ENCODE data around the gene WIPI1. TPM values are rescaled to one million over a fixed set of nuclear protein-coding genes. Genes with fewer than 3 reads are reported as not detected.
A peak's percentile ranks its signal among the peaks of the same experiment; 100 is the strongest.

WIPI1 gene
- total and polyA plus RNA-seq, 2 of the 13 experiments (the other 11 are each of a cell fraction or from before 2014, with no cell fraction given) = 29.4 to 141 TPM

GRCh38 chr17:68457539-68458259 lies 403 bp upstream of the WIPI1 start (continued):
- TF ChIP-seq TFDP1 (CRISPR knock-in tag; IDR thresholded peaks at IDR 0.05; ENCODE audit: borderline replicate concordance) (peak; percentile 83; the same call in 1 of the 2 replicates), E2F2 (CRISPR knock-in tag; IDR thresholded peaks at IDR 0.05; ENCODE audit: borderline replicate concordance) (no peak; the same call in 1 of the 2 replicates), IRX3 (CRISPR knock-in tag; IDR thresholded peaks at IDR 0.05; ENCODE audit: borderline replicate concordance, low read depth) (no peak), ZNF547 (CRISPR knock-in tag; IDR thresholded peaks at IDR 0.05) (peak; percentile 76), MIER3 (CRISPR knock-in tag; IDR thresholded peaks at IDR 0.05; ENCODE audit: borderline replicate concordance) (0 out of 2 replicates have a peak, but pooled peaks have one; percentile 67), CBFB (CRISPR knock-in tag; IDR thresholded peaks at IDR 0.05) (peak; percentile 64), AKNA (CRISPR knock-in tag; IDR thresholded peaks at IDR 0.05; ENCODE audit: borderline replicate concordance) (no peak), ATF3 (CRISPR knock-in tag; IDR thresholded peaks at IDR 0.05) (peak; percentile 74; the same call in 1 of the 2 replicates), ETV6 (CRISPR knock-in tag; conservative IDR thresholded peaks at IDR 0.05) (0 out of 2 replicates have a peak, but pooled peaks have one; percentile 18), E2F5 (CRISPR knock-in tag; conservative IDR thresholded peaks at IDR 0.05) (peak; percentile 76; the same call in 1 of the 2 replicates), ZMYM4 (CRISPR knock-in tag; IDR thresholded peaks at IDR 0.05) (peak; percentile 95), TEAD3 (CRISPR knock-in tag; optimal IDR thresholded peaks at IDR 0.05; ENCODE audit: borderline replicate concordance) (peak; percentile 96), BORCS8-MEF2B (CRISPR knock-in tag; IDR thresholded peaks at IDR 0.05) (peak; percentile 59; the same call in 1 of the 2 replicates), ZNF501 (CRISPR knock-in tag; IDR thresholded peaks at IDR 0.05) (peak; percentile 71; the same call in 1 of the 2 replicates), ARID3A (IDR thresholded peaks at IDR 0.05; ENCODE audit: low read depth, low read length) (no peak; the same call in 1 of the 2 replicates), NFYB (CRISPR knock-in tag; IDR thresholded peaks at IDR 0.05) (peak; percentile 96), RELA (CRISPR knock-in tag; IDR thresholded peaks at IDR 0.05) (0 out of 2 replicates have a peak, but pooled peaks have one; percentile 15), CC2D1A (CRISPR knock-in tag; IDR thresholded peaks at IDR 0.05) (no peak), KDM6A (CRISPR knock-in tag; IDR thresholded peaks at IDR 0.05; ENCODE audit: low read depth) (no peak)

Data from HepG2 (cell line).